ENCODE data around the gene CCDC85A. TPM values are rescaled to one million over a fixed set of nuclear protein-coding genes. Genes with fewer than 3 reads are reported as not detected.

CCDC85A gene
- total RNA-seq, 2 experiments from 2014 or later, result not detected

- ChIA-PET CTCF (interaction anchor here (1.4 kb wide), 1 partner anchor 16 kb away, joined by 6 read pairs; the partner anchor contains the start of gene CCDC85A), POLR2A (no interaction called here)
- Mint-ChIP-seq H3K27ac (no peak overlapping the region), H3K4me3 (no peak overlapping the region), H3K36me3 (ENCODE audit: low read depth) (no peaks in the 10 kb centered on the region), H3K9me3 (ENCODE audit: insufficient read depth) (no peaks in the 10 kb centered on the region), H3K27me3 (ENCODE audit: low read depth) (no peaks in the 10 kb centered on the region), H3K4me1 (ENCODE audit: low read depth) (no peaks in the 10 kb centered on the region)
- no peak for ATAC-seq
- no peak for DNase-seq
Observed at GRCh38 chr2:56199492-56199891, 15.7 kb downstream of the CCDC85A start.

DNA sequence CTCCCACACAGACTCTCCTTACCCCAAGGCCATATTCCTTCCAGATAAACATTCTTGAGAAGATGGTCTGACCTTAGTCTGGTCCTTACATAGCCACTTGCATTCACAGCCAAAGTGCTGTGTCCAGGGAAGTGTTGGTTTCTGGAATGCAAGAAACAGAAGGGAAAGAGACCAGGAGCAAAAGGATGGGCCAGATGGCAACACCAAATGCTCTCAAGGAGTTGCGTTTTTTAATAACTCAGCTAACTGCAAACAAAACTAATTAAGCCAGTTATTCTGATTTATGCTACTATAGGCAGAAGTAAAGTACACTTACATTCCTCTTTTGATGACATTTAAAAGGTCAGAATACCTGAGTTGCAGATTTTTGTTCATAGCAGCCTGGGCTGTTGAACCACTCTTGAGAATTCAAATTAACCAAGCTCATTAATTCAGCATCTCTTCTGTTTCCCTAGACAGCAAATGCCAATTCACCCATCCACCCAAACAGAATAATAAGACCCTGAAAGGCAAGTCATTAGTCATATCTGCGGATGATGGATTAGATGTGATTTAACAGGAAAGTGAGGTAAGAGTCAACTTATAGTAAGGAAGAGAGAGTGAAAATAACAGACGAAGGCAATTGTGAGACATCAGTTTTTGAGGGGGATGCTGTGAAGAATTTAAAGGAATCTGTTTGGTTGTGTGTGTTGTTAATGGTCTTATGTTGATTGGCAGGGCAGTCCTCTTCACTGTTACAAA lies 18.8 kb downstream of the CCDC85A start:
- ChIA-PET CTCF (no interaction called here), POLR2A (no interaction called here)
- ATAC-seq (no peak), DNase-seq (no peak)
- no peaks in the 10 kb centered on the region for H3K9me3 Mint-ChIP-seq (ENCODE audit: insufficient read depth)
- H3K36me3 Mint-ChIP-seq (ENCODE audit: low read depth), result no peaks in the 10 kb centered on the region
- H3K4me3 Mint-ChIP-seq, result no peak overlapping the region
- no peak overlapping the region for H3K27ac Mint-ChIP-seq
- no peaks in the 10 kb centered on the region for H3K4me1 Mint-ChIP-seq (ENCODE audit: low read depth)
- H3K27me3 Mint-ChIP-seq (ENCODE audit: low read depth), result no peaks in the 10 kb centered on the region

DNA sequence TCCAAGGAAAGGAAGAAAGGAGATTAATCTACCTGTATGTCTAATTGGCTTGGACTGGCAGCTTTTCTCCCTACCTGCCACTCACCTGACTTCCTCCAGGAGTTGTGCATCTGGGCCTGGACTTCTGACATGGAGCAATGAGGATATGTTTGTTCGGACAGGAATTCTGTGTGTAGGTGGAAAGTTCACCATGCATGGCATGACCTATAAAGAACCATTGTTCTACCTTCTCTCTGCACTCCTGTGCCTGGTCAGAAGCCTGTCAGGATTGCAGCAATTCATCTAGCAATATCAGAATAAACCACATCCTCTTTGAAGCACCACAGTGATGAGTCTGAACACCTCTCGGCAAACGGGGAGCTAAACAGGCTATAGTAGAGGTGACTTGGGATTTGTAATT lies 20.8 kb downstream of the CCDC85A start:
- Mint-ChIP-seq H3K4me1 (ENCODE audit: low read depth) (no peaks in the 10 kb centered on the region), H3K9me3 (ENCODE audit: insufficient read depth) (no peaks in the 10 kb centered on the region), H3K27me3 (ENCODE audit: low read depth) (no peaks in the 10 kb centered on the region), H3K27ac (no peak overlapping the region), H3K4me3 (no peak overlapping the region), H3K36me3 (ENCODE audit: low read depth) (no peaks in the 10 kb centered on the region)
- no peak for DNase-seq
- ATAC-seq, result no peak
- ChIA-PET POLR2A (no interaction called here), CTCF (no interaction called here)

DNA sequence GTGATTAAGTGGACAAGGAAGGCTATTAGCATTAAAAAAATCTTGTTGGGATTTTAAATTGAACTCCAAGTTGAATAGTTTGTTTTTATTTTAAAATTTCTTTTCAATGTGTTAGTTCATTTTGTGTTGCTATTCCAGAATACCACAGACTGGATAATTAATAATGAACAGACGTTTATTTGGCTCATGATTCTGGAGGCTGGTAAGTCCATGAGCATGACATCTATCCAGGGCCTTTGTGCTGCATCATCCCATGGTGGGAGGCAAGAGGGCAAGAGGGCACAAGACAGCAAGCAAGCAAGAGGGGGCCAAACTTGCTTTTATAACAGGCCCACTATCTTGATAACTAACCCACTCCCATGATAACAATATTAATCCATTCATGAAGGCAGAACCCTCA lies 22.5 kb downstream of the CCDC85A start:
- ChIA-PET CTCF (no interaction called here), POLR2A (no interaction called here)
- Mint-ChIP-seq H3K36me3 (ENCODE audit: low read depth) (no peaks in the 10 kb centered on the region), H3K4me1 (ENCODE audit: low read depth) (no peaks in the 10 kb centered on the region), H3K27ac (no peak overlapping the region), H3K27me3 (ENCODE audit: low read depth) (no peaks in the 10 kb centered on the region), H3K9me3 (ENCODE audit: insufficient read depth) (no peaks in the 10 kb centered on the region), H3K4me3 (no peak overlapping the region)
- ATAC-seq, result no peak
- no peak for DNase-seq

DNA sequence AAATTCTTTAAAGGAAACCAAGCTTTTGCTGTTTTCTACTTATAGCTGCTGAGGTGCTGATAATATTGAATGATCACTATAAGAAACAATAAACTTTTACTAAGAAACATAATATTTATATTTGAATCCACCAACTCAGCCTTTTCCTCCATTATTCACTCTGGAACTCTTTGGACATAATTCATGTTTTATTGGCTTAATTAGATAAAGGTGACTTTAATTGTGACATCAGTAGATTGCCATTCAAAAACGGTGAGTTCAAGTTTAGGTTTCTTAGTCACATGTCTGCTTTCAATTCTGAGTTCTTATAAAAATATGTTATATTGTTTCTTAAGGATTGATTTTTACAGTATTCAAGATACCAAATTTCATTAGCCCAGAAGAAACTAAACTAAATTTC lies 24.0 kb downstream of the CCDC85A start:
- ChIA-PET POLR2A (no interaction called here), CTCF (interaction anchor here (1.2 kb wide), 1 partner anchor 24 kb away, joined by 4 read pairs; the partner anchor contains the start of gene CCDC85A)
- no peak overlapping the region for H3K4me3 Mint-ChIP-seq
- ATAC-seq (no peak), DNase-seq (no peak)
- no peaks in the 10 kb centered on the region for H3K4me1 Mint-ChIP-seq (ENCODE audit: low read depth)
- no peak overlapping the region for H3K27ac Mint-ChIP-seq
- no peaks in the 10 kb centered on the region for H3K36me3 Mint-ChIP-seq (ENCODE audit: low read depth)
- no peaks in the 10 kb centered on the region for H3K27me3 Mint-ChIP-seq (ENCODE audit: low read depth)
- no peaks in the 10 kb centered on the region for H3K9me3 Mint-ChIP-seq (ENCODE audit: insufficient read depth)

DNA sequence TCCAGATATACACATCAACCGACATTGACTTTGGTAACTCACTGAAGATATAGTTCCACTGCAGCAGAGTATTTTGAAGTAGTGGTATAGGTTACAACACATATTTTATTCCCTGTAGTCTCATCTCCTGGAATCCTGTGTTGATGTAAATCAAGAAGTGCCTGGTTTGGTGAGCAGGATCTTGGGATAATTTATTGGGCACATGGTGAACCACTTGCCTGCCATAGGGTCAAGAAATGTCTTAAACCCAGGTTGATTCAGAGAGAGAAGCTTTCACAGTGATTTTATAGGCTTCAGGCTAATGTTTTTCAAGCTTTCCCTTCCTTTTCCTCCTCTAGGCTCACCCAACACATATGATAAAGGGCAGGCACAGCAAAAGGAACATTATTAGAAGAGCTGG lies 24.6 kb downstream of the CCDC85A start:
- Mint-ChIP-seq H3K27ac (no peak overlapping the region), H3K27me3 (ENCODE audit: low read depth) (no peaks in the 10 kb centered on the region), H3K4me3 (no peak overlapping the region), H3K9me3 (ENCODE audit: insufficient read depth) (no peaks in the 10 kb centered on the region), H3K36me3 (ENCODE audit: low read depth) (no peaks in the 10 kb centered on the region), H3K4me1 (ENCODE audit: low read depth) (no peaks in the 10 kb centered on the region)
- no peak for ATAC-seq
- DNase-seq, result no peak
- ChIA-PET POLR2A (no interaction called here), CTCF (interaction anchor here (0.7 kb wide), 1 partner anchor 25 kb away, joined by 3 read pairs; no protein-coding TSS in a partner anchor)

GRCh38 chr2:56209701-56210100 lies 25.9 kb downstream of the CCDC85A start:
- H3K36me3 Mint-ChIP-seq (ENCODE audit: low read depth), result no peaks in the 10 kb centered on the region
- ATAC-seq, result no peak
- CTCF ChIA-PET, result no interaction called here
- H3K4me1 Mint-ChIP-seq (ENCODE audit: low read depth), result no peaks in the 10 kb centered on the region
- no peak for DNase-seq
- H3K4me3 Mint-ChIP-seq, result no peak overlapping the region
- H3K27ac Mint-ChIP-seq, result no peak overlapping the region
- H3K27me3 Mint-ChIP-seq (ENCODE audit: low read depth), result no peaks in the 10 kb centered on the region
- POLR2A ChIA-PET, result no interaction called here
- H3K9me3 Mint-ChIP-seq (ENCODE audit: insufficient read depth), result no peaks in the 10 kb centered on the region

GRCh38 chr2:56210291-56210690 lies 26.5 kb downstream of the CCDC85A start:
- no peaks in the 10 kb centered on the region for H3K27me3 Mint-ChIP-seq (ENCODE audit: low read depth)
- DNase-seq (no peak), ATAC-seq (no peak)
- no peaks in the 10 kb centered on the region for H3K9me3 Mint-ChIP-seq (ENCODE audit: insufficient read depth)
- no peaks in the 10 kb centered on the region for H3K4me1 Mint-ChIP-seq (ENCODE audit: low read depth)
- POLR2A ChIA-PET, result no interaction called here
- no peaks in the 10 kb centered on the region for H3K36me3 Mint-ChIP-seq (ENCODE audit: low read depth)
- H3K4me3 Mint-ChIP-seq, result no peak overlapping the region
- CTCF ChIA-PET, result no interaction called here
- H3K27ac Mint-ChIP-seq, result no peak overlapping the region

- Mint-ChIP-seq H3K4me3 (no peak overlapping the region), H3K9me3 (ENCODE audit: insufficient read depth) (no peaks in the 10 kb centered on the region), H3K4me1 (ENCODE audit: low read depth) (no peaks in the 10 kb centered on the region), H3K27ac (no peak overlapping the region), H3K27me3 (ENCODE audit: low read depth) (no peaks in the 10 kb centered on the region), H3K36me3 (ENCODE audit: low read depth) (no peaks in the 10 kb centered on the region)
- CTCF ChIA-PET, result no interaction called here
- POLR2A ChIA-PET, result no interaction called here
- DNase-seq, result no peak
- no peak for ATAC-seq
Observed at GRCh38 chr2:56211048-56211447, 27.3 kb downstream of the CCDC85A start.

GRCh38 chr2:56215911-56216310 lies 32.1 kb downstream of the CCDC85A start:
- CTCF ChIA-PET, result no interaction called here
- Mint-ChIP-seq H3K27ac (no peak overlapping the region), H3K9me3 (ENCODE audit: insufficient read depth) (no peaks in the 10 kb centered on the region), H3K36me3 (ENCODE audit: low read depth) (no peaks in the 10 kb centered on the region), H3K4me1 (ENCODE audit: low read depth) (no peaks in the 10 kb centered on the region), H3K27me3 (ENCODE audit: low read depth) (no peaks in the 10 kb centered on the region), H3K4me3 (no peak overlapping the region)
- no peak for DNase-seq
- POLR2A ChIA-PET, result no interaction called here
- ATAC-seq, result no peak

DNA sequence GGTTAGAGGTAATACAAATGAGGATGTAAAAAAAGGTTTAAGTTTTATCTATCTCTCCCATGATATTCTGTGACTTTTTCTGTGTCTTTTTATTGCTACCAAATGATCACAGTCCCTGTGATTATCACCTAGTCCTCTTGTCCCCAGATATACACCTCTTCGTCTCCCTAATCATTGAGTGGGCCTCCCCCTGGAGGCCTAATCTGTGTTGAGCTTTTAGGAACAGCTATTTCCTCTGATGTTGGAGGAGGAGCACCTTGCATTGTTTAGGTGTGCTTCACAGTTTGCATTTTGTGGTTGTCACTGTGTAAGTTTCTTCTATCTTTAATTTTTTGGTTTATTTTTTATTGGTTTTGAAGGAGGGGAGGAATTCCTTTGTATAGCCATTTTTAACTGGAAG lies 33.3 kb downstream of the CCDC85A start:
- ChIA-PET POLR2A (no interaction called here), CTCF (no interaction called here)
- Mint-ChIP-seq H3K36me3 (ENCODE audit: low read depth) (no peaks in the 10 kb centered on the region), H3K4me1 (ENCODE audit: low read depth) (no peaks in the 10 kb centered on the region), H3K27me3 (ENCODE audit: low read depth) (no peaks in the 10 kb centered on the region), H3K27ac (no peak overlapping the region), H3K9me3 (ENCODE audit: insufficient read depth) (no peaks in the 10 kb centered on the region), H3K4me3 (no peak overlapping the region)
- DNase-seq (no peak), ATAC-seq (no peak)

DNA sequence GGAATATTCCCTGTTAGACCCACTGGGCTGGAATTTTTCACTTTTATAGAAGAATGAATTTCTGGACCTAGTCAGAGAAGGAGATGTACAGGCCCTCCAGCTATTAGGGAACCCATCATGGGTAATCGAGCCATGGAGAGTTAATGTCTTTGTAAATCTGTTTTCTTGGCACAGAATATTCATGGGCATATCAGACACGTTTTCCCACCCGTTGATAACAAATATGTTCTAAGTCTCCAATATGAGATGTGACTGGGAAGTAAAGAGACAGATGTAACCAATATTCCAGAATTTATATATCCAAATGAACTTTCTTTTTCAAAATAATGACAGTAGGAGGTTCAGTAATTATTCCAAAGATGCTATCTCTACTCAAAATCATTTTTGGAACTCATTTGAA lies 38.7 kb downstream of the CCDC85A start:
- no peak overlapping the region for H3K27ac Mint-ChIP-seq
- H3K36me3 Mint-ChIP-seq (ENCODE audit: low read depth), result no peaks in the 10 kb centered on the region
- ChIA-PET POLR2A (no interaction called here), CTCF (no interaction called here)
- ATAC-seq, result no peak
- DNase-seq, result no peak
- no peak overlapping the region for H3K4me3 Mint-ChIP-seq
- H3K4me1 Mint-ChIP-seq (ENCODE audit: low read depth), result no peaks in the 10 kb centered on the region
- no peaks in the 10 kb centered on the region for H3K27me3 Mint-ChIP-seq (ENCODE audit: low read depth)
- no peaks in the 10 kb centered on the region for H3K9me3 Mint-ChIP-seq (ENCODE audit: insufficient read depth)

- Mint-ChIP-seq H3K36me3 (ENCODE audit: low read depth) (no peaks in the 10 kb centered on the region), H3K4me1 (ENCODE audit: low read depth) (no peaks in the 10 kb centered on the region), H3K4me3 (no peak overlapping the region), H3K27me3 (ENCODE audit: low read depth) (no peaks in the 10 kb centered on the region), H3K9me3 (ENCODE audit: insufficient read depth) (no peaks in the 10 kb centered on the region), H3K27ac (no peak overlapping the region)
- DNase-seq (no peak), ATAC-seq (no peak)
- ChIA-PET CTCF (no interaction called here), POLR2A (no interaction called here)
Observed at GRCh38 chr2:56224316-56224715, 40.5 kb downstream of the CCDC85A start.
